ENCODE results near the gene CNNM4. TPM values are rescaled to one million over a fixed set of nuclear protein-coding genes. Genes with fewer than 3 reads are reported as not detected.

Gene CNNM4
- total RNA-seq, 2 experiments from 2014 or later, result 5.1 to 5.8 TPM

GRCh38 chr2:96756788-96757476 is 3.8 kb upstream of the CNNM4 start:
- Mint-ChIP-seq H3K9me3 (no peaks in the 10 kb centered on the region), H3K4me3 (no peak overlapping the region), H3K4me1 (ENCODE audit: low read depth) (peaks cover 20% of the 10 kb centered on the region), H3K27me3 (no peaks in the 10 kb centered on the region), H3K27ac (no peak overlapping the region), H3K36me3 (ENCODE audit: low read depth) (no peaks in the 10 kb centered on the region)
- intact Hi-C loops (cut with micrococcal nuclease), result no loop called here
- ChIA-PET CTCF (no interaction called here), POLR2A (interaction anchor here (0.6 to 1.2 kb wide), 3 partner anchors 64 to 90 kb away, joined by 3 read pairs; no protein-coding TSS in a partner anchor)
- TF ChIP-seq CTCF (IDR thresholded peaks at IDR 0.05), result no peak
- DNase-seq (no peak), ATAC-seq (no peak)

GRCh38 chr2:96757477-96757860 is 3.2 kb upstream of the CNNM4 start:
- no peak for TF ChIP-seq CTCF (IDR thresholded peaks at IDR 0.05)
- ChIA-PET CTCF (interaction anchor here (1.2 kb wide), 1 partner anchor 120 kb away, joined by 3 read pairs; no protein-coding TSS in a partner anchor), POLR2A (interaction anchor here (0.6 to 1.3 kb wide), 4 partner anchors 16 to 90 kb away, joined by 3 to 5 read pairs (median 3); no protein-coding TSS in a partner anchor)
- H3K9me3 Mint-ChIP-seq, result no peaks in the 10 kb centered on the region
- peaks cover 24% of the 10 kb centered on the region for H3K4me1 Mint-ChIP-seq (ENCODE audit: low read depth)
- H3K27ac Mint-ChIP-seq, result no peak overlapping the region
- H3K27me3 Mint-ChIP-seq, result no peaks in the 10 kb centered on the region
- intact Hi-C loops (cut with micrococcal nuclease), result no loop called here
- no peaks in the 10 kb centered on the region for H3K36me3 Mint-ChIP-seq (ENCODE audit: low read depth)
- no peak for ATAC-seq
- H3K4me3 Mint-ChIP-seq, result no peak overlapping the region
- DNase-seq, result no peak

- Mint-ChIP-seq H3K27me3 (no peaks in the 10 kb centered on the region), H3K4me3 (no peak overlapping the region), H3K4me1 (ENCODE audit: low read depth) (peaks cover 37% of the 10 kb centered on the region), H3K36me3 (ENCODE audit: low read depth) (no peaks in the 10 kb centered on the region), H3K27ac (no peak overlapping the region), H3K9me3 (no peaks in the 10 kb centered on the region)
- intact Hi-C loops (cut with micrococcal nuclease), result no loop called here
- ATAC-seq, result no peak
- ChIA-PET CTCF (interaction anchor here (1.1 to 1.3 kb wide), 3 partner anchors 8 to 200 kb away, joined by 3 to 4 read pairs (median 3); no protein-coding TSS in a partner anchor), POLR2A (interaction anchor here (0.6 to 1.3 kb wide), 2 partner anchors 121 to 416 kb away, joined by 3 to 5 read pairs; partner anchors contain the start of gene KANSL3)
- no peak for TF ChIP-seq CTCF (IDR thresholded peaks at IDR 0.05)
- DNase-seq, result no peak
Observed at GRCh38 chr2:96758987-96759386, 1.7 kb upstream of the CNNM4 start.

DNA sequence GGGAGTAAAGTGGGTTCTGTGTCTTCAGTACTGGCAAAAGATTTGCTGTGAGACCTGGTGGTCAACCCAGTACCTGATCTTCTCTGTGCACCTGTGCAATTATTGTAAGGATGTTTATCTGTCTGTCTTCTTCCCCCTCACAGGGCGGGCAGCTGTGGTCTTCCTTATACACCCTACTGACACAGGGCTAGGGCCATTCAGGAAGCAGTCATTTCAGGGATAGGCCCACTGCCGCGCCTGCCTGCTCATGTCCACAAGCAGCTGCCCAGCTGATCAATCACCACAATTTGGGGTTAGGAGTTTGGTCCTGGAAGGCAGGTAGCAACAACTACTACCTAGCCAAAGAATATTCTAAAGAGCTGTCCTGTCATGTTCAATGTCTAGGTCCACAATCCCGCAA is 1.2 kb upstream of the CNNM4 start:
- ChIA-PET POLR2A (interaction anchor here (2.2 kb wide), 1 partner anchor 122 kb away, joined by 11 read pairs; no protein-coding TSS in a partner anchor), CTCF (interaction anchor here (0.9 to 6.6 kb wide), 6 partner anchors 8 to 58 kb away, joined by 3 to 62 read pairs (median 10); partner anchors contain the start of genes CNNM3 and LMAN2L)
- Mint-ChIP-seq H3K27me3 (no peaks in the 10 kb centered on the region), H3K9me3 (no peaks in the 10 kb centered on the region), H3K4me3 (peak overlapping the region; percentile 79), H3K4me1 (ENCODE audit: low read depth) (peaks cover 43% of the 10 kb centered on the region), H3K27ac (peak overlapping the region; percentile 13), H3K36me3 (ENCODE audit: low read depth) (no peaks in the 10 kb centered on the region)
- intact Hi-C loops (cut with micrococcal nuclease), result no loop called here
- TF ChIP-seq CTCF (IDR thresholded peaks at IDR 0.05), result no peak
- DNase-seq, result no peak
- no peak for ATAC-seq

Measured in activated CD8-positive, alpha-beta T cell treated with anti-CD3 and anti-CD28 coated beads for 36 hours (primary cell).